ENCODE data around the gene SPACA4. TPM values are rescaled to one million over a fixed set of nuclear protein-coding genes. Genes with fewer than 3 reads are reported as not detected.

Gene SPACA4
- polyA plus RNA-seq, 3 donors = not detected

- TF ChIP-seq CTCF (IDR thresholded peaks at IDR 0.05) = no peak
- DNase-seq = no peak
- Histone ChIP-seq H2AFZ (ENCODE audit: insufficient read depth, low read depth, low read length, poor library complexity, severe bottlenecking) (no peak overlapping the region), H3K36me3 (replicated peaks in 1 of 2; ENCODE audit: control insufficient read depth in 1 of 2, insufficient read depth in 2 of 2, low read length in 2 of 2) (no peaks in the 10 kb centered on the region), H3K4me2 (replicated peaks; ENCODE audit: extremely low read depth, low read length, poor library complexity, severe bottlenecking) (no peak overlapping the region), H4K20me1 (ENCODE audit: insufficient read depth, low read length) (no peaks in the 10 kb centered on the region), H3K27ac (ENCODE audit: low read depth in 1 of 2, low read length in 2 of 2) (no peak overlapping the region), H3K9ac (ENCODE audit: insufficient read depth, low read length, poor library complexity, severe bottlenecking) (no peak overlapping the region), H3K4me3 (replicated peaks in 1 of 3; ENCODE audit: low read depth in 2 of 3, low read length in 3 of 3) (no peak overlapping the region), H3K4me1 (ENCODE audit: control insufficient read depth in 1 of 2, insufficient read depth in 2 of 2, low read length in 2 of 2) (peaks cover 27% of the 10 kb centered on the region in 2 donors), H3K79me2 (ENCODE audit: insufficient read depth, low read length) (no peaks in the 10 kb centered on the region), H3K9me3 (replicated peaks in 1 of 2; ENCODE audit: control insufficient read depth in 1 of 2, insufficient read depth in 1 of 2, low read length in 2 of 2) (no peaks in the 10 kb centered on the region), H3K27me3 (ENCODE audit: control insufficient read depth in 2 of 2, insufficient read depth in 2 of 2, low read length in 2 of 2) (no peaks in the 10 kb centered on the region)
- Mint-ChIP-seq H3K9me3 (peaks cover 0 to 4% (median 3%) of the 10 kb centered on the region in 7 donors), H3K4me1 (peaks cover 27% of the 10 kb centered on the region), H3K27me3 (ENCODE audit: low read depth in 3 of 3) (peaks cover 6 to 9% (median 7%) of the 10 kb centered on the region in 3 donors), H3K36me3 (no peaks in the 10 kb centered on the region), H3K4me3 (no peak overlapping the region), H3K27ac (peak overlapping the region in 1 of 7 donors; percentile 7)
- intact Hi-C loops (cut with micrococcal nuclease) = loop anchor here (5.0 to 10.0 kb wide), 2 partner anchors 80 to 263 kb away; partner anchors contain the start of gene EMP3 (in 1 of the 2)
- WGBS (ENCODE audit: insufficient coverage) = no CpG with 5 or more reads among the region's 3 CpGs
These were observed 19.2 kb upstream of the SPACA4 start for GRCh38 chr19:48587387-48587786.

- no peaks in the 10 kb centered on the region for H3K36me3 ChIP-seq (replicated peaks in 1 of 2; ENCODE audit: control insufficient read depth in 1 of 2, insufficient read depth in 2 of 2, low read length in 2 of 2)
- WGBS (ENCODE audit: insufficient coverage) = 3% methylated on average over 36 of the region's 36 CpGs
- Mint-ChIP-seq H3K9me3 (peaks cover 0 to 4% (median 3%) of the 10 kb centered on the region in 7 donors), H3K36me3 (no peaks in the 10 kb centered on the region), H3K4me3 (peak overlapping the region; percentile 83 to 96), H3K4me1 (peaks cover 17% of the 10 kb centered on the region), H3K27me3 (ENCODE audit: low read depth in 3 of 3) (peaks cover 6 to 9% (median 9%) of the 10 kb centered on the region in 3 donors), H3K27ac (peak overlapping the region; percentile 57 to 92 (median 85))
- H3K4me1 ChIP-seq (ENCODE audit: control insufficient read depth in 1 of 2, insufficient read depth in 2 of 2, low read length in 2 of 2) = peaks cover 13 to 15% of the 10 kb centered on the region in 2 donors
- H3K4me2 ChIP-seq (replicated peaks; ENCODE audit: extremely low read depth, low read length, poor library complexity, severe bottlenecking) = peak overlapping the region; percentile 62
- no peaks in the 10 kb centered on the region for H3K9me3 ChIP-seq (replicated peaks in 1 of 2; ENCODE audit: control insufficient read depth in 1 of 2, insufficient read depth in 1 of 2, low read length in 2 of 2)
- intact Hi-C loops (cut with micrococcal nuclease) = loop anchor here (5.0 to 10.0 kb wide), 2 partner anchors 82 to 264 kb away; partner anchors contain the start of gene EMP3 (in 1 of the 2)
- H2AFZ ChIP-seq (ENCODE audit: insufficient read depth, low read depth, low read length, poor library complexity, severe bottlenecking) = peak overlapping the region; percentile 67
- H3K9ac ChIP-seq (ENCODE audit: insufficient read depth, low read length, poor library complexity, severe bottlenecking) = peak overlapping the region; percentile 57
- no peaks in the 10 kb centered on the region for H3K79me2 ChIP-seq (ENCODE audit: insufficient read depth, low read length)
- no peaks in the 10 kb centered on the region for H3K27me3 ChIP-seq (ENCODE audit: control insufficient read depth in 2 of 2, insufficient read depth in 2 of 2, low read length in 2 of 2)
- peak overlapping the region; percentile 56 to 64 for H3K27ac ChIP-seq (ENCODE audit: low read depth in 1 of 2, low read length in 2 of 2)
- H3K4me3 ChIP-seq (replicated peaks in 1 of 3; ENCODE audit: low read depth in 2 of 3, low read length in 3 of 3) = peak overlapping the region; percentile 17 to 72 (median 41)
- peak; percentile 83 to 90 (median 85) for DNase-seq
- H4K20me1 ChIP-seq (ENCODE audit: insufficient read depth, low read length) = no peaks in the 10 kb centered on the region
- peak; percentile 95 for TF ChIP-seq CTCF (IDR thresholded peaks at IDR 0.05)
These were observed 17.7 kb upstream of the SPACA4 start for GRCh38 chr19:48588670-48589401.
